Neural cell (in vitro differentiated cells): ENCODE data around the gene CXorf49B. TPM values are rescaled to one million over a fixed set of nuclear protein-coding genes. Genes with fewer than 3 reads are reported as not detected.

Source experiments
- H2AFZ ChIP-seq: fragments of 200-600, 300-800 bp; sonication (generic), shearing (Covaris generic); 2 replicates; pipeline ENCODE4 v1.6.0; 2014; ENCODE audit warnings: low read depth, mild to moderate bottlenecking, antibody characterized with exemption, low read length, moderate library complexity
- H3F3A ChIP-seq: fragments of 200-600 bp; shearing (Covaris generic); 2 replicates; pipeline ENCODE4 v1.6.1; 2016; ENCODE audit warnings: mild to moderate bottlenecking, moderate library complexity, mixed read lengths, antibody characterized with exemption, low read length; ENCODE audit not compliant: insufficient read depth, poor library complexity, severe bottlenecking
- H3K27ac ChIP-seq: fragments of 200-600, 300-800 bp; sonication (generic), shearing (Covaris generic); 2 replicates; pipeline ENCODE4 v1.5.1; 2014; ENCODE audit warnings: mild to moderate bottlenecking, low read length, moderate library complexity
- H3K27me3 ChIP-seq: fragments of 300-800, 200-600 bp; sonication (generic), shearing (Covaris generic); 2 replicates; pipeline ENCODE4 v1.6.0; 2014; ENCODE audit warnings: mild to moderate bottlenecking, low read depth, low read length, moderate library complexity; ENCODE audit not compliant: insufficient read depth
- H3K36me3 ChIP-seq: fragments of 300-800, 200-600 bp; sonication (generic), shearing (Covaris generic); 2 replicates; pipeline ENCODE4 v1.5.1; 2014; ENCODE audit warnings: mild to moderate bottlenecking, antibody characterized with exemption, low read length, moderate library complexity; ENCODE audit not compliant: insufficient read depth
- H3K4me2 ChIP-seq: fragments of 300-800, 200-600 bp; sonication (generic), shearing (Covaris generic); 2 replicates; pipeline ENCODE4 v1.6.0; 2014; ENCODE audit warnings: mild to moderate bottlenecking, low read length
- H3K4me3 ChIP-seq: fragments of 300-800, 200-600 bp; sonication (generic), shearing (Covaris generic); 2 replicates; pipeline ENCODE4 v1.5.1; 2014; ENCODE audit warnings: mild to moderate bottlenecking, low read length, moderate library complexity
- H3K79me2 ChIP-seq: fragments of 200-600 bp; shearing (Covaris generic); replicated peaks from 2 replicates; pipeline ENCODE4 v1.6.0; 2014; ENCODE audit warnings: mild to moderate bottlenecking, low read length, moderate library complexity; ENCODE audit not compliant: insufficient read depth
- H3K9ac ChIP-seq: fragments of 300-800, 200-600 bp; sonication (generic), shearing (Covaris generic); 2 replicates; pipeline ENCODE4 v1.6.1; 2016; ENCODE audit warnings: mild to moderate bottlenecking, low read length, mixed read lengths
- H3K9me2 ChIP-seq: fragments of 200-600 bp; shearing (Covaris generic); 2 replicates; pipeline ENCODE4 v1.6.1; 2016; ENCODE audit warnings: mild to moderate bottlenecking, low read length, mixed read lengths; ENCODE audit not compliant: insufficient read depth
- H3K9me3 ChIP-seq: fragments of 200-600, 300-800 bp; sonication (generic), shearing (Covaris generic); 2 replicates; pipeline ENCODE4 v1.6.1; 2016; ENCODE audit warnings: mild to moderate bottlenecking, mixed run types, low read length, moderate library complexity, mixed read lengths
- H4K20me1 ChIP-seq: fragments of 200-600 bp; shearing (Covaris generic); 2 replicates; pipeline ENCODE4 v1.6.1; 2016; ENCODE audit warnings: mild to moderate bottlenecking, mixed run types; ENCODE audit not compliant: insufficient read depth
- CTCF ChIP-seq: fragments of 450-650 bp; IDR thresholded peaks from 2 replicates; pipeline ENCODE4 v1.5.1; 2014; ENCODE audit warnings: antibody characterized with exemption, mild to moderate bottlenecking, moderate library complexity; ENCODE audit not compliant: poor library complexity, severe bottlenecking
- EZH2 ChIP-seq: fragments of 200-600, 300-800 bp; shearing (Covaris generic), sonication (generic); IDR thresholded peaks from 2 replicates; pipeline ENCODE4 v1.6.1; 2014; ENCODE audit warnings: antibody characterized with exemption, low read length, borderline replicate concordance, mild to moderate bottlenecking; ENCODE audit not compliant: insufficient read depth, poor library complexity, severe bottlenecking
- MXI1 ChIP-seq: fragments of 450-650 bp; conservative IDR thresholded peaks from 2 replicates; pipeline ENCODE4 v1.6.1; 2014; ENCODE audit warnings: antibody characterized with exemption, mild to moderate bottlenecking; ENCODE audit not compliant: poor library complexity, severe bottlenecking
- POLR2AphosphoS5 ChIP-seq: IDR thresholded peaks from 2 replicates; pipeline ENCODE4 v1.6.1; 2012
- RAD21 ChIP-seq: fragments of 450-650 bp; conservative IDR thresholded peaks from 2 replicates; pipeline ENCODE4 v1.6.1; 2014; ENCODE audit warnings: antibody characterized with exemption, mild to moderate bottlenecking, moderate library complexity
- REST ChIP-seq: IDR thresholded peaks from 2 replicates; pipeline ENCODE4 v1.6.1; 2012; ENCODE audit warnings: borderline replicate concordance
- polyA plus RNA-seq: library from polyadenylated mRNA; depleted of rRNA; stranded (reverse); fragments of >200 nt; gene quantifications from 2 replicates; pipeline ENCODE4 v1.2.3, GENCODE V29; 2014
- small RNA-seq, 3 experiments: library from RNA; depleted of rRNA; stranded (forward); fragments of <200 nt; gene quantifications; one replicate each; pipeline ENCODE3, GENCODE V24; 2012

The CXorf49B gene
- polyA plus RNA-seq, 1 donor from 2014 or later: not detected

- Histone ChIP-seq H3K36me3 (no peaks in the 10 kb centered on the region), H4K20me1 (no peaks in the 10 kb centered on the region), H3K9me2 (no peaks in the 10 kb centered on the region), H3F3A (no peaks in the 10 kb centered on the region), H3K9me3 (no peaks in the 10 kb centered on the region), H3K27me3 (no peaks in the 10 kb centered on the region), H3K9ac (no peak overlapping the region), H3K27ac (no peak overlapping the region), H3K79me2 (no peaks in the 10 kb centered on the region), H3K4me3 (no peak overlapping the region), H3K4me2 (no peak overlapping the region), H2AFZ (no peak overlapping the region)
- TF ChIP-seq MXI1 (no peak), EZH2 (no peak), CTCF (no peak), POLR2AphosphoS5 (no peak)
Measured at GRCh38 chrX:71815121-71815905, 52.2 kb downstream of the CXorf49B start.

GRCh38 chrX:71815906-71816156, 52.7 kb downstream of the CXorf49B start:
- Histone ChIP-seq H3K4me2 (no peak overlapping the region), H3K36me3 (no peaks in the 10 kb centered on the region), H3K9me3 (no peaks in the 10 kb centered on the region), H3F3A (no peaks in the 10 kb centered on the region), H3K27me3 (no peaks in the 10 kb centered on the region), H3K4me3 (no peak overlapping the region), H3K27ac (no peak overlapping the region), H2AFZ (no peak overlapping the region), H4K20me1 (no peaks in the 10 kb centered on the region), H3K9me2 (no peaks in the 10 kb centered on the region), H3K79me2 (no peaks in the 10 kb centered on the region), H3K9ac (no peak overlapping the region)
- TF ChIP-seq REST (no peak), RAD21 (no peak)

Small RNA genes lying within 50 kb of the gene (small RNA-seq; reads per million reads assigned to genes)
- gene BX276092.1 (0 reads per million in 3 experiments), gene BX276092.6 (0 reads per million in 3 experiments), gene BX276092.8 (0 reads per million in 3 experiments)

Other genes with a start within 250 kb of the CXorf49B start
- gene OGT, start 230.2 kb upstream of the CXorf49B start, polyA plus RNA-seq: 322 and 340 TPM in 2 replicates
- 11.0 and 14.6 TPM in 2 replicates for gene GCNA, start 184.9 kb upstream of the CXorf49B start, polyA plus RNA-seq
- gene CXCR3, start 144.8 kb upstream of the CXorf49B start, polyA plus RNA-seq: not detected in 2 replicates
- gene CXorf49, start 45.1 kb upstream of the CXorf49B start, polyA plus RNA-seq: not detected in 2 replicates
- gene NHSL2, start 147.5 kb downstream of the CXorf49B start, polyA plus RNA-seq: 0.87 and 1.5 TPM in 2 replicates